GM21576 (cell line): ENCODE data around the gene SEC22A.

Source experiments
- ATAC-seq: cut with Tn5 transposase; IDR thresholded peaks from one replicate; pipeline ENCODE4 v1.9.1; 2021; ENCODE audit warnings: mild to moderate bottlenecking, moderate library complexity; ENCODE audit not compliant: unreplicated experiment

Gene SEC22A

GRCh38 chr3:123201557-123202427, at the start of gene SEC22A:
Gene SEC22A, plus strand, starts transcription at chr3:123201943. Its CDS starts 7,275 bp downstream, at chr3:123209218.
- peak; percentile 97 for ATAC-seq

GRCh38 chr3:123152687-123153086, 49.1 kb upstream of the SEC22A start:
- ATAC-seq, result no peak

GRCh38 chr3:123153125-123154019, 48.4 kb upstream of the SEC22A start:
- no peak for ATAC-seq

GRCh38 chr3:123154020-123154985, 47.4 kb upstream of the SEC22A start:
- ATAC-seq, result no peak

- ATAC-seq, result no peak
These were observed 46.2 kb upstream of the SEC22A start for GRCh38 chr3:123155471-123156011.

GRCh38 chr3:123156276-123156995, 45.3 kb upstream of the SEC22A start:
- ATAC-seq, result no peak

GRCh38 chr3:123157209-123157597, 44.5 kb upstream of the SEC22A start:
- ATAC-seq, result no peak

GRCh38 chr3:123157598-123158287, 44.0 kb upstream of the SEC22A start:
- ATAC-seq, result no peak

- ATAC-seq, result no peak
These were observed 43.4 kb upstream of the SEC22A start for GRCh38 chr3:123158330-123158729.

- no peak for ATAC-seq
These were observed 42.8 kb upstream of the SEC22A start for GRCh38 chr3:123158899-123159390.

GRCh38 chr3:123159926-123160635, 41.7 kb upstream of the SEC22A start:
- no peak for ATAC-seq

- ATAC-seq, result no peak
These were observed 40.6 kb upstream of the SEC22A start for GRCh38 chr3:123161167-123161566.

GRCh38 chr3:123163141-123163540, 38.6 kb upstream of the SEC22A start:
- no peak for ATAC-seq

GRCh38 chr3:123165163-123165562, 36.6 kb upstream of the SEC22A start:
- no peak for ATAC-seq

- ATAC-seq, result no peak
These were observed 34.1 kb upstream of the SEC22A start for GRCh38 chr3:123167686-123168085.

GRCh38 chr3:123168122-123168521, 33.6 kb upstream of the SEC22A start:
- no peak for ATAC-seq

- ATAC-seq, result no peak
These were observed 33.1 kb upstream of the SEC22A start for GRCh38 chr3:123168605-123169004.

GRCh38 chr3:123169492-123169929, 32.2 kb upstream of the SEC22A start:
- ATAC-seq, result no peak
